GM23248 (cell line): ENCODE measurements around the gene HLA-B. TPM values are rescaled to one million over a fixed set of nuclear protein-coding genes. Genes with fewer than 3 reads are reported as not detected.

ENCODE experiments used
- DNase-seq: peaks from one replicate; pipeline ENCODE4 v3.0.0-alpha.2; 2015
- H2AFZ ChIP-seq: fragments of 200-600 bp; sonication (generic); 2 replicates; pipeline ENCODE4 v1.6.1; 2016; ENCODE audit warnings: antibody characterized with exemption
- H3F3A ChIP-seq: fragments of 200-600 bp; sonication (generic); 2 replicates; pipeline ENCODE4 v1.6.1; 2016; ENCODE audit warnings: mild to moderate bottlenecking, antibody characterized with exemption, mixed run types; ENCODE audit not compliant: insufficient read depth
- H3K27ac ChIP-seq: fragments of 200-600 bp; sonication (generic); 2 replicates; pipeline ENCODE4 v1.5.1; 2016; ENCODE audit warnings: mild to moderate bottlenecking
- H3K27me3 ChIP-seq: fragments of 200-600 bp; sonication (generic); replicated peaks from 2 replicates; pipeline ENCODE4 v1.6.1; 2016; ENCODE audit warnings: mild to moderate bottlenecking; ENCODE audit not compliant: insufficient read depth
- H3K36me3 ChIP-seq: fragments of 200-600 bp; sonication (generic); 2 replicates; pipeline ENCODE4 v1.6.1; 2016; ENCODE audit warnings: low read depth, mild to moderate bottlenecking
- H3K4me1 ChIP-seq: fragments of 200-600 bp; sonication (generic); 2 replicates; pipeline ENCODE4 v1.6.1; 2016; ENCODE audit warnings: mild to moderate bottlenecking; ENCODE audit not compliant: insufficient read depth
- H3K4me2 ChIP-seq: fragments of 200-600 bp; sonication (generic); one replicate; pipeline ENCODE4 v1.6.1; 2016; ENCODE audit warnings: mild to moderate bottlenecking; ENCODE audit not compliant: unreplicated experiment
- H3K4me3 ChIP-seq: fragments of 200-600 bp; sonication (generic); 2 replicates; pipeline ENCODE4 v1.5.1; 2016; ENCODE audit warnings: mild to moderate bottlenecking
- H3K79me2 ChIP-seq: fragments of 200-600 bp; sonication (generic); 2 replicates; pipeline ENCODE4 v1.6.1; 2016; ENCODE audit warnings: mild to moderate bottlenecking; ENCODE audit not compliant: insufficient read depth
- H3K9ac ChIP-seq: fragments of 200-600 bp; sonication (generic); 2 replicates; pipeline ENCODE4 v1.6.1; 2016; ENCODE audit warnings: mild to moderate bottlenecking
- H3K9me2 ChIP-seq: fragments of 200-600 bp; sonication (generic); 2 replicates; pipeline ENCODE4 v1.6.1; 2016; ENCODE audit warnings: mixed run types, mild to moderate bottlenecking, moderate library complexity; ENCODE audit not compliant: insufficient read depth
- H3K9me3 ChIP-seq: fragments of 200-600 bp; sonication (generic); one replicate; pipeline ENCODE4 v1.6.1; 2017; ENCODE audit warnings: low read depth
- H4K20me1 ChIP-seq: fragments of 200-600 bp; sonication (generic); 2 replicates; pipeline ENCODE4 v1.6.0; 2016; ENCODE audit not compliant: insufficient read depth
- EZH2 ChIP-seq: fragments of 200-600 bp; sonication (generic); IDR thresholded peaks from 2 replicates; pipeline ENCODE4 v1.6.1; 2018; ENCODE audit warnings: antibody characterized with exemption, mild to moderate bottlenecking; ENCODE audit not compliant: insufficient read depth, poor library complexity, severe bottlenecking
- EZH2phosphoT487 ChIP-seq: fragments of 200-600 bp; sonication (generic); IDR thresholded peaks from 2 replicates; pipeline ENCODE4 v1.6.1; 2018; ENCODE audit warnings: antibody characterized with exemption, moderate library complexity, mild to moderate bottlenecking, low read depth; ENCODE audit not compliant: insufficient read depth
- WGBS, 2 experiments: methylation state at CpG; one replicate each; pipeline ENCODE4 v1.1.6; 2015 to 2017; ENCODE audit warnings: low lambda C conversion rate in 2 of 2, low coverage in 1 of 2; ENCODE audit errors: missing lambda C conversion rate in 2 of 2; 5-methylcytosine and 5-hydroxymethylcytosine counted together
- in situ Hi-C: fragments of 300-500 bp; cut with MboI; formaldehyde crosslinking; loops from 2 replicates; pipeline ENCODE4 v1.15.0; 2020
- polyA plus RNA-seq: library from polyadenylated mRNA; unstranded; fragments of >200 nt; fragmentation: Nextera tagmentation; extraction: Ambion mirVana; gene quantifications from 2 replicates; pipeline ENCODE4 v1.2.1, GENCODE V29; 2016
- total RNA-seq: library from RNA; depleted of rRNA; stranded (reverse); fragments of >200 nt; shearing (Covaris generic); gene quantifications from 2 replicates; pipeline ENCODE4 v1.2.3, GENCODE V29; 2014

HLA-B gene
- total and polyA plus RNA-seq, 2 experiments from 2014 or later: 87.9 to 192 TPM

GRCh38 chr6:31309641-31310040, 47.3 kb downstream of the HLA-B start:
- no peak for DNase-seq
- no peaks in the 10 kb centered on the region for H3K36me3 ChIP-seq
- in situ Hi-C loops: no loop called here
- H3K9ac ChIP-seq: no peak overlapping the region
- no peaks in the 10 kb centered on the region for H4K20me1 ChIP-seq
- no peak overlapping the region for H3K4me2 ChIP-seq
- no peaks in the 10 kb centered on the region for H3K9me2 ChIP-seq
- H3F3A ChIP-seq: no peaks in the 10 kb centered on the region
- TF ChIP-seq EZH2: no peak
- TF ChIP-seq EZH2phosphoT487: no peak
- H3K4me1 ChIP-seq: no peaks in the 10 kb centered on the region
- H3K27ac ChIP-seq: no peak overlapping the region
- no peak overlapping the region for H3K4me3 ChIP-seq
- 50% methylated on average over 2 of the region's 2 CpGs for WGBS, 2 experiments
- no peaks in the 10 kb centered on the region for H3K9me3 ChIP-seq
- H3K79me2 ChIP-seq: no peaks in the 10 kb centered on the region
- no peak overlapping the region for H2AFZ ChIP-seq
- peaks cover 26% of the 10 kb centered on the region for H3K27me3 ChIP-seq

GRCh38 chr6:31308845-31309175, 48.2 kb downstream of the HLA-B start:
- Histone ChIP-seq H3K9me3 (no peaks in the 10 kb centered on the region), H3K27ac (no peak overlapping the region), H4K20me1 (no peaks in the 10 kb centered on the region), H3K4me1 (no peaks in the 10 kb centered on the region), H2AFZ (no peak overlapping the region), H3K9me2 (no peaks in the 10 kb centered on the region), H3K27me3 (peaks cover 20% of the 10 kb centered on the region), H3K4me2 (no peak overlapping the region), H3K9ac (no peak overlapping the region), H3K36me3 (no peaks in the 10 kb centered on the region), H3K4me3 (no peak overlapping the region), H3F3A (no peaks in the 10 kb centered on the region), H3K79me2 (no peaks in the 10 kb centered on the region)
- DNase-seq: no peak
- in situ Hi-C loops: no loop called here
- TF ChIP-seq EZH2 (no peak), EZH2phosphoT487 (no peak)
- WGBS, 2 experiments: 59% methylated on average over 5 of the region's 11 CpGs; no CpG with 5 or more reads in 1 of the 2 experiments

DNA sequence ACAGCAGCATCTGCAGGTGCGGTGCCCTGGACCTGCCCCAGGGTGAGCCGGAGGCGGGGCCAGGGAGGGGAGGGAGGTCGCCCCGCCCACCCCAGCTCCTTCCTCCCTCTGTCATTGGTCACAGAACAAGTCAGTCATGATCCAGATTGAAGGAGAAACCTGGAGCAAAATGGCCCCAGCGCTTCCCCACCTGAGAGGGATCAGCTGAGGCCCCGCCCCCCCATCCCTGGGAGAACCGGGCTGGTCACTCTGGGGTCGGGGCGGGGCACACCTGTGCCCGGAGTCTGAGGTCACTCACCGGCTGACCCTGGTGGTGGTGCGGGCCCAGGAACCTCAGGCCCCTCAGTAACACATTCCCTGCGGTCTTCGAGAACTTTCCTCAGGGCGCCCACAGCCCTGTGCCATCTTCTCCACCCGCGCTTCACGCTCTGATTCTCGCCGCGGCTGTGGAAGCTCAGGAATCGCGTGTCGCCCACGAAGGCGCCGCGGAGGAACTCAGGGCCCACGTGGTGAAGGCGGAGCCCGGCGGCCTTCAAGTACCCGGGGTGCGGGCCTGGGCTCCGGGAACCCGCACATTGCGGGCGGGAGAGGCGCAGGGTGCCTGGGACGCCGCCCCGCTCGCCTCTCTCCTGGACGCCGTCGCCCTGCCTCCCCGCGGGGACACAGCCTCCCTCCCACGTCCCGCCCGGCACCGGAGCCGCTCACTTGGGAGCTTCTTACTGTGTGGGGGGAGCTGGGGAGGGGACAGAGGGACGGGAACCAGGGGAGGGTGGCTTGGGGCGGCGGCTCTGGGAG, 48.7 kb downstream of the HLA-B start:
- Histone ChIP-seq H3K4me2 (no peak overlapping the region), H3F3A (no peaks in the 10 kb centered on the region), H3K9me2 (no peaks in the 10 kb centered on the region), H2AFZ (no peak overlapping the region), H3K27ac (no peak overlapping the region), H3K4me1 (no peaks in the 10 kb centered on the region), H3K27me3 (peaks cover 14% of the 10 kb centered on the region; the same call in 1 of the 2 replicates), H3K9me3 (no peaks in the 10 kb centered on the region), H3K9ac (no peak overlapping the region), H4K20me1 (no peaks in the 10 kb centered on the region), H3K36me3 (no peaks in the 10 kb centered on the region), H3K4me3 (no peak overlapping the region), H3K79me2 (no peaks in the 10 kb centered on the region)
- 9% methylated on average over 9 to 23 of the region's 57 CpGs for WGBS, 2 experiments
- DNase-seq: peak; percentile 10
- TF ChIP-seq EZH2 (no peak), EZH2phosphoT487 (no peak)
- in situ Hi-C loops: no loop called here

- H3K27me3 ChIP-seq: peaks cover 12% of the 10 kb centered on the region; the same call in 1 of the 2 replicates
Observed at GRCh38 chr6:31307669-31308049, 49.3 kb downstream of the HLA-B start.

More at GRCh38 chr6:31307669-31308049, 49.3 kb downstream of the HLA-B start:
- Histone ChIP-seq H3K9ac (no peak overlapping the region), H3K9me2 (no peaks in the 10 kb centered on the region), H3K79me2 (no peaks in the 10 kb centered on the region), H2AFZ (no peak overlapping the region), H3K36me3 (no peaks in the 10 kb centered on the region), H3K4me3 (no peak overlapping the region), H4K20me1 (no peaks in the 10 kb centered on the region), H3K4me2 (no peak overlapping the region), H3K4me1 (no peaks in the 10 kb centered on the region), H3F3A (no peaks in the 10 kb centered on the region), H3K27ac (no peak overlapping the region), H3K9me3 (no peaks in the 10 kb centered on the region)
- in situ Hi-C loops: no loop called here
- WGBS, 2 experiments: 48 to 53% methylated on average over 12 to 14 of the region's 14 CpGs
- DNase-seq: no peak
- TF ChIP-seq EZH2: no peak
- TF ChIP-seq EZH2phosphoT487: no peak
